A673 (cell line): ENCODE measurements around the gene NPAS2. TPM values are rescaled to one million over a fixed set of nuclear protein-coding genes. Genes with fewer than 3 reads are reported as not detected.

Experiments
- BruUV-seq: library from RNA; stranded (reverse); fragments of 400-500 nt; replicated peaks from 2 replicates; lab custom pipeline; 2021; lab: Mats Ljungman, UMichigan
- CTCF ChIA-PET: fragments of 300-600 bp; sonication (Branson Sonifier 250); formaldehyde crosslinking; loops from one replicate; lab custom pipeline; 2022; ENCODE audit warnings: antibody characterized with exemption; lab: Charles Lee
- POLR2A ChIA-PET: fragments of 300-600 bp; sonication (Branson Sonifier 250); formaldehyde crosslinking; loops from one replicate; lab custom pipeline; 2022; ENCODE audit warnings: antibody characterized with exemption; ENCODE audit not compliant: low non-redundant PET; lab: Charles Lee
- DNase-seq: peaks from one replicate; pipeline ENCODE4 v3.0.0-alpha.2; 2015; ENCODE audit warnings: low spot score
- H3K27ac ChIP-seq: fragments of 200-600 bp; sonication (generic); 2 replicates; pipeline ENCODE4 v1.5.1; 2016; ENCODE audit warnings: mixed run types, low read depth, mild to moderate bottlenecking, mixed read lengths, antibody characterized with exemption, low read length; ENCODE audit not compliant: poor library complexity, severe bottlenecking
- H3K27me3 ChIP-seq: fragments of 200-600 bp; sonication (generic); replicated peaks from 2 replicates; pipeline ENCODE4 v1.6.1; 2017; ENCODE audit warnings: mixed run types, low read depth, mild to moderate bottlenecking, mixed read lengths, antibody characterized with exemption, low read length; ENCODE audit not compliant: insufficient read depth, poor library complexity
- H3K36me3 ChIP-seq: fragments of 200-600 bp; sonication (generic); 2 replicates; pipeline ENCODE4 v1.6.1; 2016; ENCODE audit warnings: mixed run types, mild to moderate bottlenecking, mixed read lengths, antibody characterized with exemption, low read length; ENCODE audit not compliant: insufficient read depth, poor library complexity, severe bottlenecking
- H3K4me1 ChIP-seq: fragments of 200-600 bp; sonication (generic); 2 replicates; pipeline ENCODE4 v1.6.1; 2017; ENCODE audit warnings: mixed run types, mild to moderate bottlenecking, mixed read lengths, antibody characterized with exemption, low read length; ENCODE audit not compliant: insufficient read depth, poor library complexity, severe bottlenecking
- H3K4me3 ChIP-seq: fragments of 200-600 bp; sonication (generic); 2 replicates; pipeline ENCODE4 v1.5.1; 2016; ENCODE audit warnings: low read depth, mixed run types, mild to moderate bottlenecking, mixed read lengths, low read length; ENCODE audit not compliant: poor library complexity, severe bottlenecking
- H3K9me3 ChIP-seq: fragments of 200-600 bp; sonication (generic); 2 replicates; pipeline ENCODE4 v1.6.1; 2016; ENCODE audit warnings: mixed run types, low read depth, mild to moderate bottlenecking, mixed read lengths, antibody characterized with exemption, low read length; ENCODE audit not compliant: poor library complexity, severe bottlenecking
- EZH2 ChIP-seq: fragments of 200-600 bp; sonication (generic); IDR thresholded peaks from 2 replicates; pipeline ENCODE4 v1.6.1; 2017; ENCODE audit warnings: borderline replicate concordance, low read depth, mild to moderate bottlenecking, mixed read lengths, antibody characterized with exemption, low read length; ENCODE audit not compliant: poor library complexity, severe bottlenecking
- intact Hi-C: fragments of 100-400 bp; cut with micrococcal nuclease; formaldehyde crosslinking; loops from one replicate; pipeline ENCODE4 v1.10.0; 2022; ENCODE audit not compliant: unreplicated experiment
- total RNA-seq: library from RNA; stranded (reverse); gene quantifications from 2 replicates; pipeline ENCODE4 v1.2.3, GENCODE V29; 2021
- TF ChIP-seq, protein P1 (sequence below): fragments of 300-800, 200-600 bp; sonication (generic); conservative IDR thresholded peaks from 2 replicates; pipeline ENCODE4 v1.5.1; 2017; ENCODE audit warnings: low read depth, mild to moderate bottlenecking, antibody characterized with exemption, low read length, moderate library complexity, mixed read lengths

NPAS2 gene
- total RNA-seq, 1 experiment from 2014 or later, result 9.4 TPM

DNA sequence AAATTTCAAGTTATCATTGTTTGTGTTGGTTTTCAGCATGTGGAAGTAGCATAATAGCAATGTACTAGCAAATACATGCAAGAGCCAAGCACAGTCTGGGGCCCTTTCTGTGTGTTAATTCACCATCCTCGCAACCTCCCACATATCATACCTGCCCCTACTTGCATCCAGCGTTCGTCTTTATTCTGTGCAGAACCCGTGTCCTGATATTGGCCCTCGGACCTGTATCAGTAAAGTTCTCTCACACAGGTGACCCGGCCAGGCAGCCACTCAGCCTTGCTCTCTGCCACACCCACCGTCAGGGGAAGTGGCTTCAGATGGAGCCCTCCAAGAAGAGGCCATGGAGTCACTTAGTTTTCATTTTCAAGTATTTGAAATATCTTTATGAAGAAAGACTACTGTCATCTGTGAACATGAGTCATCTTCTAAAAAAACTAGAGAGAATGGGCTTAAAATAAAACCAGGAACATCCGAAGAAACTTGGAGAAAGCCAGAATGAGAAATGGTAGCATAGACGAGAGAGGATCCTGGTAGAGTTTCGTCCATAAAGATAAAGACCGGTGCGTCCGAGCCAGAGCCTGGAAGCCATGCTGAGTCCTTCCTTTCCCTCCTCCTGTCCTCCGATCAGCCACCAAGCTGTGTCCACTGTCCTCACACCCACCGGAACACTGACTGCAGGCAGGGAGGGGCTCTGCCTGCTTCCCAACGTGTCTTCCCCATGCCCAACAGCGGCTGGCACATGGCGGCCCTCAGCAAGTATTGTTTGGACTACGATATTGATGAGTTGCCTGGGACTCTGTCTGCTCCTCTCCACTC lies 124.9 kb downstream of the NPAS2 start:
- POLR2A ChIA-PET, result no interaction called here
- Histone ChIP-seq H3K4me3 (no peak overlapping the region), H3K27me3 (no peaks in the 10 kb centered on the region), H3K4me1 (peaks cover 14% of the 10 kb centered on the region), H3K27ac (no peak overlapping the region), H3K36me3 (no peaks in the 10 kb centered on the region), H3K9me3 (no peaks in the 10 kb centered on the region)
- intact Hi-C loops, result no loop called here
- BruUV-seq, result no TSS peak
- CTCF ChIA-PET, result no interaction called here
- TF ChIP-seq EZH2, result no peak
- DNase-seq, result no peak

DNA sequence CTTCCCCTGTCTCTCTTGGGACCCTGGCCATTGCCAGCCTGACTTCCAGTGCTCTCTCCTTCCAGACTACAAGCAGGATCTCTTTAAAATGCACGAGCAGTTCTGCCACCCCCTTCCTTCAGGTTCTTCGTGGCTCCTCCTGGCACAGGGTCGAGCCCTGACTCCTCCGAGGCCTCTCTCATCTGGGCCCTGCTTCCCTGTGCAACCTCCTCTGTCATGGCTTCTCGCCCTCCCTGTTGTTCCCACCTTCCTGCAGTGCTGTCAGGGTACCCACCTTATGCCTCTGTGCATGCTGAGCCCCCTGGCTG lies 125.4 kb downstream of the NPAS2 start:
- Histone ChIP-seq H3K9me3 (no peaks in the 10 kb centered on the region), H3K27me3 (no peaks in the 10 kb centered on the region), H3K27ac (no peak overlapping the region), H3K36me3 (no peaks in the 10 kb centered on the region), H3K4me3 (no peak overlapping the region), H3K4me1 (peaks cover 14% of the 10 kb centered on the region)
- ChIA-PET CTCF (no interaction called here), POLR2A (no interaction called here)
- intact Hi-C loops, result no loop called here
- no peak for DNase-seq
- TF ChIP-seq, protein P1, sequence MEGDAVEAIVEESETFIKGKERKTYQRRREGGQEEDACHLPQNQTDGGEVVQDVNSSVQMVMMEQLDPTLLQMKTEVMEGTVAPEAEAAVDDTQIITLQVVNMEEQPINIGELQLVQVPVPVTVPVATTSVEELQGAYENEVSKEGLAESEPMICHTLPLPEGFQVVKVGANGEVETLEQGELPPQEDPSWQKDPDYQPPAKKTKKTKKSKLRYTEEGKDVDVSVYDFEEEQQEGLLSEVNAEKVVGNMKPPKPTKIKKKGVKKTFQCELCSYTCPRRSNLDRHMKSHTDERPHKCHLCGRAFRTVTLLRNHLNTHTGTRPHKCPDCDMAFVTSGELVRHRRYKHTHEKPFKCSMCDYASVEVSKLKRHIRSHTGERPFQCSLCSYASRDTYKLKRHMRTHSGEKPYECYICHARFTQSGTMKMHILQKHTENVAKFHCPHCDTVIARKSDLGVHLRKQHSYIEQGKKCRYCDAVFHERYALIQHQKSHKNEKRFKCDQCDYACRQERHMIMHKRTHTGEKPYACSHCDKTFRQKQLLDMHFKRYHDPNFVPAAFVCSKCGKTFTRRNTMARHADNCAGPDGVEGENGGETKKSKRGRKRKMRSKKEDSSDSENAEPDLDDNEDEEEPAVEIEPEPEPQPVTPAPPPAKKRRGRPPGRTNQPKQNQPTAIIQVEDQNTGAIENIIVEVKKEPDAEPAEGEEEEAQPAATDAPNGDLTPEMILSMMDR, result no peak
- no peak for TF ChIP-seq EZH2
- BruUV-seq, result no TSS peak

DNA sequence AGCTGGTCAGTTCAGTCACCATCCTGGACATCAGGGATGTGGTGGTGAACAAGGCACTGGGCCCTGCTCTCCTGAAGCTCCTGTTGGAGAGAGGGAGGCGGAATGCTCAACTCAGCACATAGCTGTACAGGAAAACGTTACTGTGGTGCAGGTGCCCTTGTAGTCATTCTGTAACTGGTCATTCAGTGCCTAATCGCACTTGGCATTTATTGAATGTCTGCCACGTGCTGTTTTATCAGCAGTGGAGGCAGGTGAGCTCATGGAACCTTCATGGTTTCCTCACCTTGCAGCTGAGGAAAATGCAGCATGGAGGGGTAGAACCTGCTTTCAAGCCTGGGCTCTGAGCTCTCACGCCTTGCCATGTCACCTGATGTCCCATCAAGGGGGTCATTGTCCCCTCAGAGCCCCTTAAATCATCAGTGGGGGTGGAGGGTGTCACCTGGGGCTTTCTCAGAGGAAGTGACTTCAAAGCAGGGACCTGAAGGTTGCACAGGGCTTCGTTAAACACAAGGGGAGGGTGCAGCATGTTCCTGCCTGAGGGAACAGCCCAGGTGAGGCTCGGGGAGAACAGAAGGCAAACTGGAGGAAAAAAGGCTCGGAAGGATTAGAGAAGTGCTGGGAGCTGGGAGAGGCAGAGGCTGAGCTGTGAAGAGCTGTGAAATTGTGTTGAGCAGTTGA lies 126.1 kb downstream of the NPAS2 start:
- BruUV-seq, result no TSS peak
- Histone ChIP-seq H3K27me3 (no peaks in the 10 kb centered on the region), H3K4me1 (peaks cover 12% of the 10 kb centered on the region), H3K36me3 (no peaks in the 10 kb centered on the region), H3K9me3 (no peaks in the 10 kb centered on the region), H3K4me3 (no peak overlapping the region), H3K27ac (no peak overlapping the region)
- no peak for DNase-seq
- CTCF ChIA-PET, result no interaction called here
- intact Hi-C loops, result no loop called here
- TF ChIP-seq, protein P1, result no peak
- no peak for TF ChIP-seq EZH2
- POLR2A ChIA-PET, result no interaction called here
